ENCODE measurements around the gene SLC3A2. TPM values are rescaled to one million over a fixed set of nuclear protein-coding genes. Genes with fewer than 3 reads are reported as not detected.
A peak's percentile ranks its signal among the peaks of the same experiment; 100 is the strongest.

SLC3A2 gene
- total RNA-seq = 100 to 1,000 TPM in 1 of 6 experiments, 10 to 100 TPM in 5; 39.8 to 106 (median 63.0) TPM
- long read RNA-seq, transcript SLC3A2-201 (9 exons, 1,904 nt) = major isoform, 11 of 16 reads
- long read RNA-seq, partial matches to known transcripts = 1 of 16 reads
- long read RNA-seq, other reads (novel, unspliced or antisense) = 0 of 16 reads

- peak; percentile 92 to 93 (median 92) for DNase-seq
- peak; percentile 49 to 89 (median 81) for TF ChIP-seq CTCF (IDR thresholded peaks at IDR 0.05)
- TF ChIP-seq POLR2A (IDR thresholded peaks at IDR 0.05) = peak; percentile 99
- intact Hi-C loops (cut with DNase I) = no loop called here
Measured at GRCh38 chr11:62880803-62881578, at the start of gene SLC3A2. Gene SLC3A2, plus strand, starts transcription at chr11:62880896. Its CDS starts 128 bp downstream, at chr11:62881024.

GRCh38 chr11:62830904-62831519, 49.7 kb upstream of the SLC3A2 start:
- Histone ChIP-seq H3K27ac (peak overlapping the region; percentile 84 to 90 (median 88)), H3K4me3 (peak overlapping the region; percentile 80 to 99 (median 80)), H3K4me1 (peaks cover 0 to 29% (median 9%) of the 10 kb centered on the region in 4 donors), H3K27me3 (no peaks in the 10 kb centered on the region), H3K36me3 (peaks cover 0 to 38% (median 16%) of the 10 kb centered on the region in 4 donors), H3K9me3 (no peaks in the 10 kb centered on the region)
- TF ChIP-seq POLR2A (IDR thresholded peaks at IDR 0.05) = no peak
- TF ChIP-seq CTCF (IDR thresholded peaks at IDR 0.05) = no peak
- ATAC-seq (no peak), DNase-seq (no peak)
- WGBS (ENCODE audit: insufficient coverage, low coverage, low lambda C conversion rate, missing lambda C conversion rate) = 1% methylated on average over 23 of the region's 33 CpGs
- intact Hi-C loops (cut with DNase I) = no loop called here

More at GRCh38 chr11:62880803-62881578, at the start of gene SLC3A2:
- Histone ChIP-seq H3K27me3 (no peaks in the 10 kb centered on the region), H3K36me3 (peaks cover 0 to 36% (median 16%) of the 10 kb centered on the region in 4 donors), H3K4me3 (peak within 1 kb of the TSS; percentile 96 to 100 (median 98)), H3K9me3 (no peaks in the 10 kb centered on the region), H3K4me1 (peaks cover 0 to 43% (median 18%) of the 10 kb centered on the region in 4 donors), H3K27ac (peak within 1 kb of the TSS; percentile 93 to 99 (median 93))
- peak; percentile 84 to 95 (median 90) for ATAC-seq
- WGBS (ENCODE audit: insufficient coverage, low coverage, low lambda C conversion rate, missing lambda C conversion rate) = under 1% methylated on average over 21 of the region's 69 CpGs

- peaks cover 0 to 29% (median 9%) of the 10 kb centered on the region in 4 donors for H3K4me1 ChIP-seq
- TF ChIP-seq POLR2A (IDR thresholded peaks at IDR 0.05) (peak; percentile 80), CTCF (IDR thresholded peaks at IDR 0.05) (no peak)
- H3K4me3 ChIP-seq = peak within 1 kb of the TSS; percentile 80 to 99 (median 80)
- intact Hi-C loops (cut with DNase I) = no loop called here
- 2% methylated on average over 22 of the region's 65 CpGs for WGBS (ENCODE audit: insufficient coverage, low coverage, low lambda C conversion rate, missing lambda C conversion rate)
- H3K9me3 ChIP-seq = no peaks in the 10 kb centered on the region
- H3K27me3 ChIP-seq = no peaks in the 10 kb centered on the region
- H3K27ac ChIP-seq = peak within 1 kb of the TSS; percentile 84 to 90 (median 88)
- ATAC-seq (peak; percentile 96 to 98 (median 98)), DNase-seq (peak; percentile 99 to 100 (median 100))
- peaks cover 0 to 33% (median 13%) of the 10 kb centered on the region in 4 donors for H3K36me3 ChIP-seq
Measured at GRCh38 chr11:62831520-62832335, 49.0 kb upstream of the SLC3A2 start, which contains the start of gene STX5. Gene STX5, minus strand, starts transcription at chr11:62832051. Its CDS starts 808 bp downstream, at chr11:62831243.
